VCaP (cell line): ENCODE measurements around the gene TMEM269.

Experiments
- H3K27ac ChIP-seq: fragments of 450-650 bp; 2 replicates; pipeline ENCODE4 v1.5.1; 2017
- CTCF ChIP-seq: fragments of 450-650 bp; conservative IDR thresholded peaks from 2 replicates; pipeline ENCODE4 v1.5.1; 2017; ENCODE audit warnings: mild to moderate bottlenecking, moderate library complexity

TMEM269 gene

GRCh38 chr1:42816585-42817439, 32.0 kb downstream of the TMEM269 start, which contains the start of the genes ERMAP and SVBP:
TSS of gene ERMAP (plus strand) at chr1:42817122. CDS start at chr1:42830449, 13,327 bp downstream.
TSS of gene SVBP (minus strand) at chr1:42817397. CDS start at chr1:42816544, 853 bp downstream.
- peak within 1 kb of the TSS; percentile 92 for H3K27ac ChIP-seq
- TF ChIP-seq CTCF = no peak

- H3K27ac ChIP-seq = peak overlapping the region; percentile 92
- TF ChIP-seq CTCF = no peak
These were observed 32.6 kb downstream of the TMEM269 start for GRCh38 chr1:42817440-42817767.

- H3K27ac ChIP-seq = no peak overlapping the region
- TF ChIP-seq CTCF = no peak
These were observed 33.2 kb downstream of the TMEM269 start for GRCh38 chr1:42817976-42818375.

GRCh38 chr1:42820813-42821212, 36.0 kb downstream of the TMEM269 start:
- no peak for TF ChIP-seq CTCF
- no peak overlapping the region for H3K27ac ChIP-seq

- no peak for TF ChIP-seq CTCF
- no peak overlapping the region for H3K27ac ChIP-seq
These were observed 36.9 kb downstream of the TMEM269 start for GRCh38 chr1:42821690-42822089.

GRCh38 chr1:42822800-42823392, 38.1 kb downstream of the TMEM269 start:
- no peak overlapping the region for H3K27ac ChIP-seq
- TF ChIP-seq CTCF = no peak

GRCh38 chr1:42824481-42825035, 39.8 kb downstream of the TMEM269 start:
- no peak overlapping the region for H3K27ac ChIP-seq

More at GRCh38 chr1:42824481-42825035, 39.8 kb downstream of the TMEM269 start:
- no peak for TF ChIP-seq CTCF
